HEK293 (cell line): Measurements from ENCODE around the gene MC1R.
"Not testable (repeated sequence)": the region's sequence is repeated elsewhere in the genome, so short reads cannot be mapped to it uniquely, and the experiment has no call there.

ENCODE experiments used
- CTCF ChIA-PET: fragments of 350-600 bp; formaldehyde crosslinking; extraction: SDS; loops from one replicate; lab custom pipeline; 2021; ENCODE audit warnings: antibody characterized with exemption; lab: Yijun Ruan, JAX
- POLR2A ChIA-PET: fragments of 300-600 bp; formaldehyde crosslinking; extraction: SDS; loops from one replicate; lab custom pipeline; 2020; ENCODE audit warnings: antibody characterized with exemption, inconsistent platforms; lab: Yijun Ruan, JAX
- H3K27ac ChIP-seq: fragments of 200-500 bp; sonication (Bioruptor generic); 2 replicates; pipeline ENCODE4 v1.5.1; 2014; ENCODE audit warnings: low read depth, low read length, control low read depth, inconsistent platforms; ENCODE audit errors: extremely low read depth
- H3K36me3 ChIP-seq, 2 experiments: fragments of 200-500 bp in 1 of 2; sonication (Bioruptor generic) in 1 of 2; 1 replicate in 1 of 2; 2 replicates in 1 of 2; pipeline ENCODE4 v1.5.1; 2014 to 2017; ENCODE audit warnings: inconsistent platforms in 2 of 2, low read length in 2 of 2; ENCODE audit not compliant: control insufficient read depth in 2 of 2, insufficient read depth in 1 of 2
- H3K4me1 ChIP-seq: fragments of 200-500 bp; sonication (Bioruptor generic); 2 replicates; pipeline ENCODE4 v1.5.1; 2014; ENCODE audit warnings: mild to moderate bottlenecking, low read length, inconsistent platforms; ENCODE audit not compliant: control insufficient read depth, insufficient read depth
- H3K4me3 ChIP-seq: 2 replicates; pipeline ENCODE4 v1.5.1; 2011; ENCODE audit warnings: low read depth, mild to moderate bottlenecking, control low read depth, low read length, moderate library complexity
- H3K9me3 ChIP-seq: fragments of 200-500 bp; sonication (Bioruptor generic); 2 replicates; pipeline ENCODE4 v1.5.1; 2014; ENCODE audit warnings: low read depth, low read length, inconsistent platforms; ENCODE audit not compliant: control insufficient read depth, insufficient read depth
- CTCF ChIP-seq: fragments of 450-650 bp; formaldehyde crosslinking; IDR thresholded peaks from 2 replicates; pipeline ENCODE4 v1.5.1; 2016; ENCODE audit warnings: missing biosample characterization, missing genetic modification characterization
- KLF17 ChIP-seq: fragments of 450-650 bp; formaldehyde crosslinking; IDR thresholded peaks from 2 replicates; pipeline ENCODE4 v1.5.1; 2016; ENCODE audit warnings: missing biosample characterization, missing genetic modification characterization
- SP2 ChIP-seq: fragments of 450-650 bp; formaldehyde crosslinking; IDR thresholded peaks from 2 replicates; pipeline ENCODE4 v1.5.1; 2016; ENCODE audit warnings: missing biosample characterization, missing genetic modification characterization
- YY2 ChIP-seq: fragments of 450-650 bp; formaldehyde crosslinking; IDR thresholded peaks from 2 replicates; pipeline ENCODE4 v1.5.1; 2016; ENCODE audit warnings: missing biosample characterization, missing genetic modification characterization
- ZFP41 ChIP-seq: fragments of 450-650 bp; formaldehyde crosslinking; IDR thresholded peaks from 2 replicates; pipeline ENCODE4 v1.5.1; 2016; ENCODE audit warnings: missing biosample characterization, missing genetic modification characterization, borderline replicate concordance
- ZNF112 ChIP-seq: fragments of 450-650 bp; formaldehyde crosslinking; IDR thresholded peaks from 2 replicates; pipeline ENCODE4 v1.5.0; 2017; ENCODE audit warnings: missing biosample characterization, missing genetic modification characterization
- ZNF146 ChIP-seq: fragments of 450-650 bp; formaldehyde crosslinking; IDR thresholded peaks from 2 replicates; pipeline ENCODE4 v1.5.1; 2016; ENCODE audit warnings: missing biosample characterization, missing genetic modification characterization
- ZNF169 ChIP-seq: fragments of 450-650 bp; formaldehyde crosslinking; IDR thresholded peaks from 2 replicates; pipeline ENCODE4 v1.5.1; 2016; ENCODE audit warnings: missing biosample characterization, missing genetic modification characterization
- ZNF26 ChIP-seq: fragments of 450-650 bp; formaldehyde crosslinking; IDR thresholded peaks from 2 replicates; pipeline ENCODE4 v1.5.1; 2016; ENCODE audit warnings: missing biosample characterization, missing genetic modification characterization
- ZNF518A ChIP-seq: fragments of 450-650 bp; formaldehyde crosslinking; conservative IDR thresholded peaks from 2 replicates; pipeline ENCODE4 v1.5.1; 2016; ENCODE audit warnings: low read depth, missing biosample characterization, missing genetic modification characterization
- ZNF555 ChIP-seq: fragments of 450-650 bp; formaldehyde crosslinking; conservative IDR thresholded peaks from 2 replicates; pipeline ENCODE4 v1.5.1; 2017; ENCODE audit warnings: missing biosample characterization, mild to moderate bottlenecking, missing genetic modification characterization, inconsistent platforms
- ZNF596 ChIP-seq: fragments of 450-650 bp; IDR thresholded peaks from 2 replicates; pipeline ENCODE4 v1.5.0; 2018; ENCODE audit warnings: missing biosample characterization, mild to moderate bottlenecking, missing genetic modification characterization, moderate library complexity
- ZNF670 ChIP-seq: fragments of 450-650 bp; formaldehyde crosslinking; IDR thresholded peaks from 2 replicates; pipeline ENCODE4 v1.5.1; 2016; ENCODE audit warnings: missing biosample characterization, missing genetic modification characterization, low read depth
- ZNF76 ChIP-seq: fragments of 450-650 bp; formaldehyde crosslinking; IDR thresholded peaks from 2 replicates; pipeline ENCODE4; 2016; ENCODE audit warnings: low read depth, missing biosample characterization, missing genetic modification characterization, borderline replicate concordance
- ZSCAN5A ChIP-seq: fragments of 450-650 bp; formaldehyde crosslinking; IDR thresholded peaks from 2 replicates; pipeline ENCODE4 v1.5.1; 2016; ENCODE audit warnings: missing biosample characterization, missing genetic modification characterization

The MC1R gene

GRCh38 chr16:89931964-89932363 lies 13.3 kb downstream of the MC1R start (continued):
- TF ChIP-seq CTCF (tag by site-specific recombination): no peak

- H3K36me3 ChIP-seq, H3K4me1 ChIP-seq, CTCF ChIA-PET, H3K9me3 ChIP-seq, H3K4me3 ChIP-seq, H3K27ac ChIP-seq: not testable (repeated sequence)
- POLR2A ChIA-PET: interaction anchor here (0.7 to 1.1 kb wide), 2 partner anchors 9 to 17 kb away, joined by 3 read pairs; no protein-coding TSS in a partner anchor
Observed at GRCh38 chr16:89934019-89934418, 15.4 kb downstream of the MC1R start.

- POLR2A ChIA-PET: no interaction called here
- CTCF ChIA-PET: no interaction called here
Observed at GRCh38 chr16:89934611-89935553, 16.2 kb downstream of the MC1R start.

More at GRCh38 chr16:89934611-89935553, 16.2 kb downstream of the MC1R start:
- TF ChIP-seq ZNF555 (tag by site-specific recombination) (no peak), ZSCAN5A (tag by site-specific recombination) (no peak), ZFP41 (no peak), YY2 (tag by site-specific recombination) (no peak), SP2 (tag by site-specific recombination) (no peak), ZNF112 (tag by site-specific recombination) (no peak), ZNF76 (no peak), ZNF670 (tag by site-specific recombination) (no peak), KLF17 (no peak), ZNF146 (tag by site-specific recombination) (no peak), ZNF26 (tag by site-specific recombination) (no peak), ZNF518A (no peak), ZNF596 (tag by site-specific recombination) (no peak), ZNF169 (no peak)
- no peak overlapping the region for H3K27ac ChIP-seq
- H3K36me3 ChIP-seq: peaks cover 0 to 5% of the 10 kb centered on the region in 2 experiments; a peak in 1 of 3 replicates
- H3K9me3 ChIP-seq: no peaks in the 10 kb centered on the region
- no peaks in the 10 kb centered on the region for H3K4me1 ChIP-seq
- no peak overlapping the region for H3K4me3 ChIP-seq
